Head of caudate nucleus (tissue), 42 donors: Measurements from ENCODE around the gene DEFB124.
"Not testable (repeated sequence)": the region's sequence is repeated elsewhere in the genome, so short reads cannot be mapped to it uniquely, and the experiment has no call there.

Source experiments
- DNase-seq, 42 donors: peaks; one replicate each; pipeline versions ENCODE4 v3.0.0 to v3.0.0-alpha.2; 2020 to 2021; ENCODE audit warnings: mixed read lengths in 7 of 42
- intact Hi-C: fragments of 100-400 bp; cut with DNase I; formaldehyde crosslinking; loops from one replicate; pipeline ENCODE4 v1.15.0; 2022

DEFB124 gene

GRCh38 chr20:31474758-31475427 is at the start of gene DEFB124, which contains the start of gene REM1:
TSS of gene DEFB124 (minus strand) at chr20:31475127. CDS start at chr20:31473013, 2,114 bp downstream.
TSS of gene REM1 (plus strand) at chr20:31475288. CDS start at chr20:31476446, 1,158 bp downstream.
- no peak for DNase-seq
- intact Hi-C loops, result no loop called here

GRCh38 chr20:31523361-31524283 is 48.7 kb upstream of the DEFB124 start:
- DNase-seq, result peak in 13 of 42 donors; percentile 10 to 58 (median 27)

GRCh38 chr20:31522731-31523130 is 47.8 kb upstream of the DEFB124 start:
- intact Hi-C loops, result no loop called here

More at GRCh38 chr20:31523361-31524283, 48.7 kb upstream of the DEFB124 start:
- intact Hi-C loops, result no loop called here

GRCh38 chr20:31521267-31521666 is 46.3 kb upstream of the DEFB124 start:
- intact Hi-C loops, DNase-seq: not testable (repeated sequence)

More at GRCh38 chr20:31522731-31523130, 47.8 kb upstream of the DEFB124 start:
- DNase-seq, result no peak

GRCh38 chr20:31517373-31517772 is 42.4 kb upstream of the DEFB124 start:
- intact Hi-C loops, result no loop called here
- DNase-seq, result peak in 7 of 42 donors; percentile 7 to 30 (median 14)

- intact Hi-C loops, result no loop called here
- no peak for DNase-seq
These were observed 41.7 kb upstream of the DEFB124 start for GRCh38 chr20:31516651-31517050.

GRCh38 chr20:31516166-31516565 is 41.2 kb upstream of the DEFB124 start:
- intact Hi-C loops, result no loop called here
- DNase-seq, result peak in 9 of 42 donors; percentile 13 to 58 (median 28)

GRCh38 chr20:31515775-31516107 is 40.8 kb upstream of the DEFB124 start:
- intact Hi-C loops, result no loop called here
- DNase-seq, result no peak

GRCh38 chr20:31515072-31515774 is 40.3 kb upstream of the DEFB124 start:
- intact Hi-C loops, result no loop called here
- no peak for DNase-seq

- intact Hi-C loops, result no loop called here
- peak; percentile 85 to 96 (median 93) for DNase-seq
These were observed 39.5 kb upstream of the DEFB124 start, which contains the start of gene HM13 for GRCh38 chr20:31514154-31515071. TSS of gene HM13 (plus strand) at chr20:31514442. CDS start at chr20:31514552, 110 bp downstream.

- no peak for DNase-seq
- intact Hi-C loops, result no loop called here
These were observed 33.8 kb upstream of the DEFB124 start for GRCh38 chr20:31508517-31509244.

- intact Hi-C loops, result no loop called here
- no peak for DNase-seq
These were observed 31.0 kb upstream of the DEFB124 start for GRCh38 chr20:31505903-31506302.

GRCh38 chr20:31502884-31503673 is 28.2 kb upstream of the DEFB124 start:
- DNase-seq, result peak; percentile 60 to 92 (median 80)
- intact Hi-C loops, result not testable (repeated sequence)

GRCh38 chr20:31500527-31500926 is 25.6 kb upstream of the DEFB124 start:
- DNase-seq, result no peak
- intact Hi-C loops, result no loop called here

- peak in 4 of 42 donors; percentile 8 to 23 (median 14) for DNase-seq
- intact Hi-C loops, result no loop called here
These were observed 23.1 kb upstream of the DEFB124 start for GRCh38 chr20:31497838-31498540.

- no peak for DNase-seq
These were observed 21.9 kb upstream of the DEFB124 start for GRCh38 chr20:31496761-31497295.

More at GRCh38 chr20:31496761-31497295, 21.9 kb upstream of the DEFB124 start:
- intact Hi-C loops, result no loop called here
